Nephron (organoid): ENCODE data around the gene ERGIC1.

Experiments
- H3K27ac Mint-ChIP-seq, 3 experiments: 2 replicates each; pipeline ENCODE4 v1.8.0; 2020; ENCODE audit warnings: mixed read lengths in 3 of 3, mild to moderate bottlenecking in 2 of 3, moderate library complexity in 1 of 3
- H3K27me3 Mint-ChIP-seq: 2 replicates; pipeline ENCODE4 v1.8.0; 2021; ENCODE audit warnings: low read depth, mild to moderate bottlenecking, moderate library complexity, mixed read lengths
- H3K36me3 Mint-ChIP-seq: 2 replicates; pipeline ENCODE4 v1.8.0; 2020; ENCODE audit warnings: low read depth, mixed read lengths
- H3K4me1 Mint-ChIP-seq: 2 replicates; pipeline ENCODE4 v1.8.0; 2020; ENCODE audit warnings: mixed read lengths
- H3K4me3 Mint-ChIP-seq, 3 experiments: 2 replicates each; pipeline ENCODE4 v1.8.0; 2020; ENCODE audit warnings: mild to moderate bottlenecking in 3 of 3, mixed read lengths in 3 of 3, moderate library complexity in 2 of 3
- H3K9me3 Mint-ChIP-seq: 2 replicates; pipeline ENCODE4 v1.8.0; 2020; ENCODE audit warnings: mixed read lengths
- TF ChIP-seq, protein P1 (sequence below), 3 experiments: fragments of 200-600 bp; sonication (generic); IDR thresholded peaks; one replicate each; pipeline ENCODE4 v1.5.0; 2021; ENCODE audit warnings: antibody characterized with exemption in 3 of 3; ENCODE audit not compliant: unreplicated experiment in 3 of 3

Gene ERGIC1

DNA sequence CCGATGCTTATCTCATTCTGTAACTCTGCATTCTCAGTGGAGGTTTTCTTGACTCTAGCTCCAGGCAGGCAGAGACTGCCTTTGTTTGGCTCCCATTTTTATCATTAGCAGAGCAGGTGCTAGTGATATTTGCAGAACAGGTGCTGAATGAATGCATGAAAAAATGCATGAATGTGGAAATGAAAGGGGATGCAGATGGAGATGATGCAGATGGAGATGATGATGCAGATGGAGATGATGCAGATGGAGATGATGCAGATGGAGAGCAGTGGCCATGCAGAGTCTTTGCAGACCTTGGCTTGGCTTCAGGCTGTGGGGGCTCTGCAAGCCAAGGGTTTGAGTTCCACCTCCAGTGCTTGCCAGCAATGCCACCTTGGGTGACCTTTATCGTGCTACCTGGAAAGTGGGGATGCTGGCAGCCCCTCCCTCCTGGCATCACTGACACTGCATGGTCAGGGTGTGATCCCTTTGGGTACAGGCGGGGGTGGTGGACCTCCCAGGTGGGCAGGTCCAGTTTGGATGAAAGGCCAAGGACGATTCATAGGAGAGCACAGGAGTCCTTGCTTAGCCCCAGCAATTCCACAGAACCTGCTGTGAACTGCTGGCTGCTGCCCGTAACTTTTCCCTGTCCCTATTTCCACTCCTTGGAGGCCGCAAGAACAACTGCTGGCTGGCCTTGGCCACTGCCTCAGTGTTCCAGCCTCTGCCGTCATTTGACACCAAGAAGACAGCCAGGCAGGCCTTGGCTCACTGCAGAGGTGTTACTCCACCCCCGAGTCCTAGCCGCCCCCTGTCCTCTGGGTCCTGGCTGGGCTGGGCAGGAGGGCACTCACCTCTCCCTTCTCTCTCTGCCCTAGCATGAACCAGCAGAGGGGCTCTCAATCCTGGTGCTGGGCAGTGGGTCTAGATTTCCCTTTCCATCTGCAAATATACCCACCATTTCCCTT is 33.0 kb downstream of the ERGIC1 start:
- no peaks in the 10 kb centered on the region for H3K27me3 Mint-ChIP-seq
- TF ChIP-seq, protein P1, sequence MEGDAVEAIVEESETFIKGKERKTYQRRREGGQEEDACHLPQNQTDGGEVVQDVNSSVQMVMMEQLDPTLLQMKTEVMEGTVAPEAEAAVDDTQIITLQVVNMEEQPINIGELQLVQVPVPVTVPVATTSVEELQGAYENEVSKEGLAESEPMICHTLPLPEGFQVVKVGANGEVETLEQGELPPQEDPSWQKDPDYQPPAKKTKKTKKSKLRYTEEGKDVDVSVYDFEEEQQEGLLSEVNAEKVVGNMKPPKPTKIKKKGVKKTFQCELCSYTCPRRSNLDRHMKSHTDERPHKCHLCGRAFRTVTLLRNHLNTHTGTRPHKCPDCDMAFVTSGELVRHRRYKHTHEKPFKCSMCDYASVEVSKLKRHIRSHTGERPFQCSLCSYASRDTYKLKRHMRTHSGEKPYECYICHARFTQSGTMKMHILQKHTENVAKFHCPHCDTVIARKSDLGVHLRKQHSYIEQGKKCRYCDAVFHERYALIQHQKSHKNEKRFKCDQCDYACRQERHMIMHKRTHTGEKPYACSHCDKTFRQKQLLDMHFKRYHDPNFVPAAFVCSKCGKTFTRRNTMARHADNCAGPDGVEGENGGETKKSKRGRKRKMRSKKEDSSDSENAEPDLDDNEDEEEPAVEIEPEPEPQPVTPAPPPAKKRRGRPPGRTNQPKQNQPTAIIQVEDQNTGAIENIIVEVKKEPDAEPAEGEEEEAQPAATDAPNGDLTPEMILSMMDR (IDR thresholded peaks at IDR 0.05; ENCODE audit: unreplicated experiment in 3 of 3), result no peak
- H3K4me3 Mint-ChIP-seq, result no peak overlapping the region
- H3K4me1 Mint-ChIP-seq, result peaks cover 35% of the 10 kb centered on the region
- H3K27ac Mint-ChIP-seq, result peak overlapping the region in 2 of 3 experiments; percentile 20 to 43
- no peaks in the 10 kb centered on the region for H3K9me3 Mint-ChIP-seq
- H3K36me3 Mint-ChIP-seq, result peaks cover 4% of the 10 kb centered on the region

GRCh38 chr5:172867761-172868435 is 33.8 kb downstream of the ERGIC1 start:
- H3K4me1 Mint-ChIP-seq, result peaks cover 38% of the 10 kb centered on the region
- TF ChIP-seq, protein P1 (IDR thresholded peaks at IDR 0.05; ENCODE audit: unreplicated experiment in 3 of 3), result no peak
- H3K36me3 Mint-ChIP-seq, result peaks cover 4% of the 10 kb centered on the region
- H3K9me3 Mint-ChIP-seq, result no peaks in the 10 kb centered on the region
- H3K27ac Mint-ChIP-seq, result peak overlapping the region in 2 of 3 experiments; percentile 73 to 75
- no peak overlapping the region for H3K4me3 Mint-ChIP-seq
- no peaks in the 10 kb centered on the region for H3K27me3 Mint-ChIP-seq

GRCh38 chr5:172868436-172868923 is 34.4 kb downstream of the ERGIC1 start:
- H3K4me1 Mint-ChIP-seq, result peaks cover 44% of the 10 kb centered on the region
- TF ChIP-seq, protein P1 (IDR thresholded peaks at IDR 0.05; ENCODE audit: unreplicated experiment in 3 of 3), result no peak
- peak overlapping the region in 2 of 3 experiments; percentile 73 to 75 for H3K27ac Mint-ChIP-seq
- H3K9me3 Mint-ChIP-seq, result no peaks in the 10 kb centered on the region
- H3K27me3 Mint-ChIP-seq, result no peaks in the 10 kb centered on the region
- no peak overlapping the region for H3K4me3 Mint-ChIP-seq
- H3K36me3 Mint-ChIP-seq, result peaks cover 3% of the 10 kb centered on the region

DNA sequence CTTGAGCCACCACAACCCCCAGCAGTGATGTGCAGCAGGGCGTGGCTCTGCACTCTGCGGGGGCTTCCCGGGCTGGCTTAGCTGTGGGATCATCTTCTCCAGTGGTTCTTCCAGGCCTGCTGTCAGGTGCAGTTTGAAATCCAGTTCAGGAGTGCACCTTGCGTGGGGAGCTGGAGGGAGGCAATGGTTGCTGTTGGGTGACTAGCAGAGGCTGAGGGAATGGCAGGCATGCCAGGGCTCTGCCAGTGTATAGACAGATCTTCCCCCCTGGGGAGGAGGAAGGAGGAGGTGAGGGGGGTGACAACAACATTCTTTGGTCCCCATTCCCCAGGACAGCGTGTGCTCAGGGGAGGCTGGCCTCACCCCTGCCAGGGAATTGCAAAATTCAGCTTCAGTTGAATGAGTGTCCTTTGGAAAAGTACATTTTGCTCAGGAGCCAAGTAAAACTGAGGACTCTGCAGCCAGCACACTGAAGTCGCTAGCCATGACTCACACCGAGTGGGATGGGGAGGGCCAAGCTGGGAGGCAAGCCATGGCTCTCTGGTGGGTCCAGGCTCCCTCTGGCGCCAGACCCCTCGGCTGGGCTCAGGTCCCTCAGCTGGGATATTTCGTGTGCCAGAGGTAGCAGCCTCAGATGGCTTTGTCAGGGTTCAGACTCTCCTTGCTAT is 35.0 kb downstream of the ERGIC1 start:
- TF ChIP-seq, protein P1 (IDR thresholded peaks at IDR 0.05; ENCODE audit: unreplicated experiment in 3 of 3), result no peak
- H3K4me1 Mint-ChIP-seq, result peaks cover 45% of the 10 kb centered on the region
- H3K27me3 Mint-ChIP-seq, result no peaks in the 10 kb centered on the region
- no peak overlapping the region for H3K4me3 Mint-ChIP-seq
- H3K27ac Mint-ChIP-seq, result peak overlapping the region in 2 of 3 experiments; percentile 39 to 75
- H3K9me3 Mint-ChIP-seq, result no peaks in the 10 kb centered on the region
- no peaks in the 10 kb centered on the region for H3K36me3 Mint-ChIP-seq

DNA sequence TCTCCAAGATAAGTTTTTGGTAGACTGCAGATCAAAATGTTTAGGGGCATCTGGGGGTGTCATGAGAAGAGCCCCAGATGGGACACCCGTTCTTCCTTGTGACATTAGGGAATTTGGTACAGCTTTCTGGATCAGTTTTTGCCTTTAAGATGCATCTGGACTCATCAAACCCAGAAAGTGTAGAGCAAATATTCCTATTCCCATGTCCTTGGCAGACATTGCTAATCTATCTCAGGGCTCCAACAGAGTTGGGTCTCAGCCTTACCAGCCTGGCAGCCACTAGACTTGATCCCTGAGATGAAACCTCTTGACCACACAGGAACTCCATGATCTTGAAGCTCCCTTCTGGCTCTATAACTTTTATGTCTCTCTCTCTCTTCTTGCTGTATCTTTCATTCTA is 35.6 kb downstream of the ERGIC1 start:
- no peaks in the 10 kb centered on the region for H3K36me3 Mint-ChIP-seq

More for the DNA sequence above, 35.6 kb downstream of the ERGIC1 start:
- Mint-ChIP-seq H3K27me3 (no peaks in the 10 kb centered on the region), H3K4me1 (peaks cover 45% of the 10 kb centered on the region), H3K9me3 (no peaks in the 10 kb centered on the region), H3K4me3 (no peak overlapping the region), H3K27ac (peak overlapping the region in 1 of 3 experiments; percentile 39)
- TF ChIP-seq, protein P1 (IDR thresholded peaks at IDR 0.05; ENCODE audit: unreplicated experiment in 3 of 3), result no peak
